Keratinocyte (primary cell): ENCODE data around the gene CACNB4. TPM values are rescaled to one million over a fixed set of nuclear protein-coding genes. Genes with fewer than 3 reads are reported as not detected.

ENCODE experiments used
- DNase-seq: peaks from one replicate; pipeline ENCODE4 v3.0.0-alpha.2; 2011; ENCODE audit warnings: low read depth, missing footprints, low spot score
- FAIRE-seq: peaks from 2 replicates; lab custom pipeline; 2011; peaks lifted over from hg19 to GRCh38; lab: Jason Lieb, UNC
- H2AFZ ChIP-seq: 2 replicates; pipeline ENCODE4 v1.6.0; 2012; ENCODE audit warnings: low read length, control low read depth, inconsistent platforms; ENCODE audit not compliant: control insufficient read depth
- H3K27ac ChIP-seq: 2 replicates; pipeline ENCODE4 v1.5.1; 2011; ENCODE audit warnings: low read length; ENCODE audit not compliant: control insufficient read depth, insufficient read depth
- H3K27me3 ChIP-seq: 3 replicates; pipeline ENCODE4 v1.6.0; 2011; ENCODE audit warnings: low read length; ENCODE audit not compliant: control insufficient read depth, insufficient read depth; ENCODE audit errors: extremely low read depth
- H3K36me3 ChIP-seq, 2 experiments: 2 replicates in 1 of 2; 3 replicates in 1 of 2; pipeline ENCODE4 v1.5.1; 2011; ENCODE audit warnings: low read length in 2 of 2, mild to moderate bottlenecking in 1 of 2; ENCODE audit not compliant: control insufficient read depth in 2 of 2, insufficient read depth in 2 of 2; ENCODE audit errors: extremely low read depth in 1 of 2
- H3K4me1 ChIP-seq: 3 replicates; pipeline ENCODE4 v1.5.1; 2011; ENCODE audit warnings: low read length; ENCODE audit not compliant: control insufficient read depth, insufficient read depth; ENCODE audit errors: extremely low read depth
- H3K4me2 ChIP-seq: 3 replicates; pipeline ENCODE4 v1.6.0; 2011; ENCODE audit warnings: low read depth, low read length; ENCODE audit not compliant: control insufficient read depth, insufficient read depth; ENCODE audit errors: extremely low read depth
- H3K4me3 ChIP-seq, 3 experiments: fragments of 200-600 bp in 1 of 3; sonication (generic) in 1 of 3; 2 replicates in 2 of 3; 3 replicates in 1 of 3; pipeline ENCODE4 v1.5.1; 2011 to 2016; ENCODE audit warnings: low read length in 3 of 3, mild to moderate bottlenecking in 3 of 3, control low read depth in 2 of 3, inconsistent platforms in 1 of 3, low read depth in 1 of 3, mixed read lengths in 1 of 3, mixed run types in 1 of 3, moderate library complexity in 1 of 3; ENCODE audit not compliant: control insufficient read depth in 2 of 3, insufficient read depth in 2 of 3; ENCODE audit errors: extremely low read depth in 1 of 3
- H3K79me2 ChIP-seq: 2 replicates; pipeline ENCODE4 v1.6.0; 2012; ENCODE audit warnings: low read length; ENCODE audit not compliant: control insufficient read depth, insufficient read depth
- H3K9ac ChIP-seq: 3 replicates; pipeline ENCODE4 v1.6.0; 2011; ENCODE audit warnings: low read length; ENCODE audit not compliant: control insufficient read depth, insufficient read depth; ENCODE audit errors: extremely low read depth
- H3K9me1 ChIP-seq: 3 replicates; pipeline ENCODE4 v1.6.0; 2011; ENCODE audit warnings: low read length; ENCODE audit not compliant: control insufficient read depth, insufficient read depth; ENCODE audit errors: extremely low read depth
- H3K9me3 ChIP-seq: 2 replicates; pipeline ENCODE4 v1.5.1; 2012; ENCODE audit warnings: low read depth, low read length; ENCODE audit not compliant: control insufficient read depth
- H4K20me1 ChIP-seq: 3 replicates; pipeline ENCODE4 v1.6.0; 2011; ENCODE audit warnings: low read length; ENCODE audit not compliant: control insufficient read depth, insufficient read depth; ENCODE audit errors: extremely low read depth
- CTCF ChIP-seq, 3 experiments: IDR thresholded peaks in 1 of 3; conservative IDR thresholded peaks in 1 of 3; optimal IDR thresholded peaks in 1 of 3; 2 replicates in 2 of 3; 3 replicates in 1 of 3; pipeline versions ENCODE3 to v1.5.1; 2011; ENCODE audit warnings: low read length in 3 of 3, mild to moderate bottlenecking in 3 of 3, moderate library complexity in 2 of 3, control low read depth in 1 of 3, inconsistent platforms in 1 of 3; ENCODE audit not compliant: insufficient read depth in 2 of 3; ENCODE audit errors: extremely low read depth in 1 of 3
- EZH2 ChIP-seq: IDR thresholded peaks from one replicate; pipeline ENCODE4 v1.6.1; 2012; ENCODE audit warnings: inconsistent platforms, mild to moderate bottlenecking, low read length, moderate library complexity
- dilution Hi-C: fragments of 300-500 bp; cut with MboI; formaldehyde crosslinking; loops from one replicate; pipeline ENCODE4 v1.7.0; 2020; ENCODE audit warnings: low sequenced_read_pairs; ENCODE audit not compliant: extremely low pct_ligation_motif_present
- polyA plus RNA-seq, 5 experiments: library from polyadenylated mRNA; depleted of rRNA in 3 of 5; stranded (reverse) in 3 of 5; stranded (forward) in 1 of 5; unstranded in 1 of 5; fragments of >200 nt; gene quantifications; 1 replicate in 1 of 5; 2 replicates in 3 of 5; 3 replicates in 1 of 5; pipeline versions ENCODE4 v1.2.1 to v1.2.3, GENCODE V29; 2011 to 2012; ENCODE audit warnings: missing spikeins in 2 of 5, low read depth in 1 of 5, low replicate concordance in 1 of 5

The CACNB4 gene
- polyA plus RNA-seq, 1 donor (not counting 4 experiments of a cell fraction or from before 2014, with no cell fraction given) = 0.30 TPM

GRCh38 chr2:152028182-152028862, 70.5 kb downstream of the CACNB4 start:
- Histone ChIP-seq H4K20me1 (no peaks in the 10 kb centered on the region), H3K9ac (no peak overlapping the region), H3K4me1 (no peaks in the 10 kb centered on the region), H3K36me3 (no peaks in the 10 kb centered on the region), H3K79me2 (no peaks in the 10 kb centered on the region), H3K27me3 (peaks cover 7% of the 10 kb centered on the region), H3K4me2 (no peak overlapping the region), H2AFZ (no peak overlapping the region), H3K9me1 (no peaks in the 10 kb centered on the region), H3K9me3 (no peaks in the 10 kb centered on the region), H3K27ac (no peak overlapping the region), H3K4me3 (no peak overlapping the region)
- dilution Hi-C loops = no loop called here
- FAIRE-seq = no peak
- DNase-seq = no peak
- no peak for TF ChIP-seq CTCF (optimal IDR thresholded peaks at IDR 0.05 in 1 of 3, IDR thresholded peaks at IDR 0.05 in 1 of 3, conservative IDR thresholded peaks at IDR 0.05 in 1 of 3; ENCODE audit: extremely low read depth in 1 of 3, insufficient read depth in 2 of 3, low read length in 3 of 3)
- TF ChIP-seq EZH2 = no peak

GRCh38 chr2:152025678-152026287, 73.1 kb downstream of the CACNB4 start:
- Histone ChIP-seq H3K9ac (no peak overlapping the region), H3K27ac (no peak overlapping the region), H3K27me3 (no peaks in the 10 kb centered on the region), H3K4me2 (peak overlapping the region; percentile 68), H3K4me3 (peak overlapping the region in 1 of 3 experiments; percentile 1), H2AFZ (no peak overlapping the region), H3K9me1 (no peaks in the 10 kb centered on the region), H3K36me3 (no peaks in the 10 kb centered on the region), H3K79me2 (no peaks in the 10 kb centered on the region), H3K4me1 (no peaks in the 10 kb centered on the region), H3K9me3 (no peaks in the 10 kb centered on the region), H4K20me1 (no peaks in the 10 kb centered on the region)
- DNase-seq (peak; percentile 25), FAIRE-seq (peak; percentile 68)
- TF ChIP-seq EZH2 = no peak
- peak; percentile 95 to 98 (median 97) for TF ChIP-seq CTCF (optimal IDR thresholded peaks at IDR 0.05 in 1 of 3, IDR thresholded peaks at IDR 0.05 in 1 of 3, conservative IDR thresholded peaks at IDR 0.05 in 1 of 3; ENCODE audit: extremely low read depth in 1 of 3, insufficient read depth in 2 of 3, low read length in 3 of 3)
- dilution Hi-C loops = no loop called here
